Measurements from ENCODE around the gene SLC39A5. TPM values are rescaled to one million over a fixed set of nuclear protein-coding genes. Genes with fewer than 3 reads are reported as not detected.

SLC39A5 gene
- total RNA-seq, 1 experiment from 2014 or later: not detected

DNA sequence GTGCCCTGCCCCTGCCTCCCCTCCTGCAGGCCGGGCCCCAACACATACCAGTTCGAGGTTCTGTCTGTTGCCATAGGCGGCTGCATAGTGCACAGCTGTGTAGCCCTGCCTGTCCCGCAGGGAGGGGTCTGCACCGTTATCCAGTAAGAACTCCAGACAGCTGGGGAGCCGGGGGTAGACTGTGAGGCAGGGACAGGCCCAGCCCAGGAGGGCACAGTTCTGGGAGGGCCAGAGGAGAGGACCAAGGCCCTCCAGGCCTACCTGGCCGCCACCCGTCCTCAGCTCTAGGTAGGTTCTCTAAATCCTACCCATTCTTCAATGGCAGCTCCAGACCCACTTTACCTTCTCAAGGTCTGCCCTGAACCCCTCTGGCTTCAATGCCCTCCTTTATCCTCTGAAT, 18.9 kb downstream of the SLC39A5 start:
- no peaks in the 10 kb centered on the region for H3K9me3 Mint-ChIP-seq (ENCODE audit: unreplicated experiment)
- H3K27me3 Mint-ChIP-seq (ENCODE audit: insufficient read depth, unreplicated experiment): no peaks in the 10 kb centered on the region
- TF ChIP-seq, protein P1, sequence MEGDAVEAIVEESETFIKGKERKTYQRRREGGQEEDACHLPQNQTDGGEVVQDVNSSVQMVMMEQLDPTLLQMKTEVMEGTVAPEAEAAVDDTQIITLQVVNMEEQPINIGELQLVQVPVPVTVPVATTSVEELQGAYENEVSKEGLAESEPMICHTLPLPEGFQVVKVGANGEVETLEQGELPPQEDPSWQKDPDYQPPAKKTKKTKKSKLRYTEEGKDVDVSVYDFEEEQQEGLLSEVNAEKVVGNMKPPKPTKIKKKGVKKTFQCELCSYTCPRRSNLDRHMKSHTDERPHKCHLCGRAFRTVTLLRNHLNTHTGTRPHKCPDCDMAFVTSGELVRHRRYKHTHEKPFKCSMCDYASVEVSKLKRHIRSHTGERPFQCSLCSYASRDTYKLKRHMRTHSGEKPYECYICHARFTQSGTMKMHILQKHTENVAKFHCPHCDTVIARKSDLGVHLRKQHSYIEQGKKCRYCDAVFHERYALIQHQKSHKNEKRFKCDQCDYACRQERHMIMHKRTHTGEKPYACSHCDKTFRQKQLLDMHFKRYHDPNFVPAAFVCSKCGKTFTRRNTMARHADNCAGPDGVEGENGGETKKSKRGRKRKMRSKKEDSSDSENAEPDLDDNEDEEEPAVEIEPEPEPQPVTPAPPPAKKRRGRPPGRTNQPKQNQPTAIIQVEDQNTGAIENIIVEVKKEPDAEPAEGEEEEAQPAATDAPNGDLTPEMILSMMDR (IDR thresholded peaks at IDR 0.05; ENCODE audit: unreplicated experiment): no peak
- H3K36me3 Mint-ChIP-seq (ENCODE audit: insufficient read depth, unreplicated experiment): peaks cover 70% of the 10 kb centered on the region
- no peak for DNase-seq (ENCODE audit: unreplicated experiment)
- ChIA-PET CTCF (interaction anchor here (0.6 to 1.7 kb wide), 4 partner anchors 9 to 72 kb away, joined by 3 to 6 read pairs (median 4); partner anchors contain the start of gene ANKRD52), POLR2A (no interaction called here)
- no peak overlapping the region for H3K4me3 Mint-ChIP-seq (ENCODE audit: unreplicated experiment)
- intact Hi-C loops (cut with micrococcal nuclease): no loop called here
- BruUV-seq (replicated peaks): no TSS peak
- H3K4me1 Mint-ChIP-seq (ENCODE audit: insufficient read depth, unreplicated experiment): no peaks in the 10 kb centered on the region
- H3K27ac Mint-ChIP-seq (ENCODE audit: low read depth, unreplicated experiment): no peak overlapping the region

DNA sequence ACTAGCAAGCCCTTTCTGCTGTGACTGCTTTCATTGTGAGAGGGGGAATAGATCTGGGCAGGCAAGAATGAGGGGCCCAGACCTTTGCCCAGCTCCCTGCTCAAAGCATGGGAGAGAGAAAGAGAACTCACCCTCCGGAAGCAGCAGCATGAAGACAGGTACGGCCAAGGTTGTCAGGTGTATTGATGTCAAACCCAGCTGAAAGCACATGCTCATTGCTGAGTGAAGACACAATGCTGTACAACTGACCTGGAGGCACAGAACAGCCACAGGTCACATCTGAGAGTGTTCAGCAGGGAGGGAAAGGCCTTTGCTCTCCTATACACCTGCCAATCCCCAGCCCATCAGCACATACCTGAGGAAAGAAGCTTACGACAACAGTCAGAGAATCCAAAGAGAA, 22.8 kb downstream of the SLC39A5 start:
- TF ChIP-seq, protein P1 (IDR thresholded peaks at IDR 0.05; ENCODE audit: unreplicated experiment): no peak
- CTCF ChIA-PET: interaction anchor here (0.5 to 1.0 kb wide), 3 partner anchors 19 to 254 kb away, joined by 3 to 5 read pairs (median 3); no protein-coding TSS in a partner anchor
- DNase-seq (ENCODE audit: unreplicated experiment): no peak
- H3K36me3 Mint-ChIP-seq (ENCODE audit: insufficient read depth, unreplicated experiment): peaks cover 74% of the 10 kb centered on the region
- POLR2A ChIA-PET: interaction anchor here (0.6 kb wide), 1 partner anchor 16 kb away, joined by 3 read pairs; no protein-coding TSS in a partner anchor
- H3K9me3 Mint-ChIP-seq (ENCODE audit: unreplicated experiment): no peaks in the 10 kb centered on the region
- H3K4me1 Mint-ChIP-seq (ENCODE audit: insufficient read depth, unreplicated experiment): peaks cover 6% of the 10 kb centered on the region
- intact Hi-C loops (cut with micrococcal nuclease): no loop called here
- H3K4me3 Mint-ChIP-seq (ENCODE audit: unreplicated experiment): no peak overlapping the region
- no TSS peak for BruUV-seq (replicated peaks)
- H3K27ac Mint-ChIP-seq (ENCODE audit: low read depth, unreplicated experiment): no peak overlapping the region
- H3K27me3 Mint-ChIP-seq (ENCODE audit: insufficient read depth, unreplicated experiment): no peaks in the 10 kb centered on the region

DNA sequence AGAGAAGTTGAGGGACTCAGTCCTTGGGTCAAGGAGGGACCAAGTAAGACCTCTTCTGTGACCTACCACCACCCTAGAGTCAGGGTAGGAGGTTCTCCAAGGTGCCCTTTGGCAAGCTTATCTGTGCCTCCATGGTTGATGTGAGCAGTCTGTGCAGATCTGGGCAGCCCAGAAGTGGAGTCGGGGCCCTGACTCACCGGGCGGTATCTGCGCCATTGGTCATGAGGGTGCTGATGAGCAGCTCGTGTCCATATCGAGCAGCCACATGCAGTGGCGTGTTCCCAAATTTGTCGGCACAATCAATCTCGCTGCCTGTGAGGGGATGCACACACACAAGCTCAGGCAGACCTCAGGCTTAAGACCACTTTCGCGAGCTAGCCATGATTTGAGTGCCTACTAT, 23.2 kb downstream of the SLC39A5 start:
- Mint-ChIP-seq H3K27me3 (ENCODE audit: insufficient read depth, unreplicated experiment) (no peaks in the 10 kb centered on the region), H3K4me3 (ENCODE audit: unreplicated experiment) (no peak overlapping the region), H3K36me3 (ENCODE audit: insufficient read depth, unreplicated experiment) (peaks cover 69% of the 10 kb centered on the region), H3K9me3 (ENCODE audit: unreplicated experiment) (no peaks in the 10 kb centered on the region), H3K27ac (ENCODE audit: low read depth, unreplicated experiment) (no peak overlapping the region), H3K4me1 (ENCODE audit: insufficient read depth, unreplicated experiment) (peaks cover 6% of the 10 kb centered on the region)
- ChIA-PET CTCF (interaction anchor here (0.5 to 1.0 kb wide), 3 partner anchors 19 to 253 kb away, joined by 3 to 5 read pairs (median 3); no protein-coding TSS in a partner anchor), POLR2A (no interaction called here)
- TF ChIP-seq, protein P1 (IDR thresholded peaks at IDR 0.05; ENCODE audit: unreplicated experiment): no peak
- BruUV-seq (replicated peaks): no TSS peak
- intact Hi-C loops (cut with micrococcal nuclease): no loop called here
- no peak for DNase-seq (ENCODE audit: unreplicated experiment)

DNA sequence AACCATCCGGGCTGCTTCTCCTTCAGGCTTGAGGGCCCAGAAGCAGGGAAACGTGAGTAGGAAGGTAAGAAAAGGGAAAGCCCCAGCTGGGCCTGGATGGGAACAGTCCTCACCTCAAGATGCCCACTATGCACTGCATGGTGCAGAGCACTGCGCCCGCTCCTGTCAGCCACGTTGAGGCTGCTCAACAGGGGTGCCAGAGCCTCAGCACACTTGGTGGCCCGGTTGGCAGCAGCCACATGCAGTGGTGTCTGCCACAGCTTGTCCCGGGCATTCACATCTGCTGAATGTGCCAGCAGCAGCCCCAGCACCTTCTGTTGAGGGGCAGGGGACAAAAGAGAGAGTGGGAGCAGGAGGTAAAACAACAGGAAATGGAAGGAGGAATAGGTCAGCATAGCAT, 25.8 kb downstream of the SLC39A5 start:
- H3K27ac Mint-ChIP-seq (ENCODE audit: low read depth, unreplicated experiment): peak overlapping the region; percentile 8
- POLR2A ChIA-PET: interaction anchor here (3.8 kb wide), 1 partner anchor 33 kb away, joined by 28 read pairs; the partner anchor contains the start of genes NABP2 and RNF41

More for the DNA sequence above, 25.8 kb downstream of the SLC39A5 start:
- peaks cover 14% of the 10 kb centered on the region for H3K4me1 Mint-ChIP-seq (ENCODE audit: insufficient read depth, unreplicated experiment)
- H3K36me3 Mint-ChIP-seq (ENCODE audit: insufficient read depth, unreplicated experiment): peaks cover 50% of the 10 kb centered on the region
- no peak for DNase-seq (ENCODE audit: unreplicated experiment)
- no peaks in the 10 kb centered on the region for H3K9me3 Mint-ChIP-seq (ENCODE audit: unreplicated experiment)
- CTCF ChIA-PET: interaction anchor here (0.5 to 3.5 kb wide), 4 partner anchors 11 to 138 kb away, joined by 3 to 24 read pairs (median 8); partner anchors contain the start of genes COQ10A, RNF41, RPL41 and ZC3H10
- no peak overlapping the region for H3K4me3 Mint-ChIP-seq (ENCODE audit: unreplicated experiment)
- H3K27me3 Mint-ChIP-seq (ENCODE audit: insufficient read depth, unreplicated experiment): no peaks in the 10 kb centered on the region
- TF ChIP-seq, protein P1 (IDR thresholded peaks at IDR 0.05; ENCODE audit: unreplicated experiment): no peak
- no TSS peak for BruUV-seq (replicated peaks)
- intact Hi-C loops (cut with micrococcal nuclease): loop anchor here (2.0 kb wide), 1 partner anchor 65 kb away; no protein-coding TSS in a partner anchor

Measured in MCF 10A (cell line).